GM18907 (cell line): ENCODE results near the gene CENPW.

Source experiments
- ATAC-seq: cut with Tn5 transposase; IDR thresholded peaks from one replicate; pipeline ENCODE4 v1.9.1; 2021; ENCODE audit warnings: mild to moderate bottlenecking, moderate library complexity; ENCODE audit not compliant: unreplicated experiment

CENPW gene

DNA sequence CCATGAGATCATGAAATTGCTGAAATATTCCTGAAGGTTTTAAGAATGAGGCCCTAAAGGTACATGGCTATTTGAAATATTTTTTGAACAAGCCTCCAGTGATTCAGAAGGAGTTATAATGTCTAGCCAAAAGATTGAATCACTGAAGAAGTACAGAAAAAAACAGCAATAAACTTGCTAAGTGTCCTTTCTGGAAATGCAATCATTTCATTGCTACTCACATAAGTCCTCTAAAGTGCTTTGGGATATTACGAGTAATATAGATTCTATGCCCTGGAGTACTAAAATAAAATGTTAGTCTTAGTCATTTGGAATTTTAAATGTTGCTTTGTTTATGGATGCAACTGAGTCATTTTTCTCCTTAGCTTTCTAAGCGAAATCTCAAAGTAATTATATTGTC lies 32.7 kb downstream of the CENPW start:
- no peak for ATAC-seq

DNA sequence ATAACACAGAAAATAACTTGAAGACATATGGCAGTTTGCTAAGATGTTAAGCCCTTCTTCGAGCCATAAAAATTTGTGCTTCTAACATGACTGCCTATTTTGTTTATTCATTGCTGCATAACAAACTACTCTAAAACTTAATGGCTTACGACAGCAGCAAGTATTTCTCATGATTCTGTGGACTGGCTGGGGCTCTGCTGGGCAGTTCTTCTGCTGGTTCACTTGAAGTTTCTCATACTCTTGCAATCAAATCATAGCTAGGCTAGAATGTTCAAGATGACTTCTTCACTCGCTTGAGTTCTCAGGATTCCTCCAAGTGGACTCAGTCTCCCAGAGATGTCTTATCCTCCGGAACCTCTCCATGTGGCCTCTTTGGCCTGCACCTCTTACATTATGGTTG lies 33.4 kb downstream of the CENPW start:
- no peak for ATAC-seq

DNA sequence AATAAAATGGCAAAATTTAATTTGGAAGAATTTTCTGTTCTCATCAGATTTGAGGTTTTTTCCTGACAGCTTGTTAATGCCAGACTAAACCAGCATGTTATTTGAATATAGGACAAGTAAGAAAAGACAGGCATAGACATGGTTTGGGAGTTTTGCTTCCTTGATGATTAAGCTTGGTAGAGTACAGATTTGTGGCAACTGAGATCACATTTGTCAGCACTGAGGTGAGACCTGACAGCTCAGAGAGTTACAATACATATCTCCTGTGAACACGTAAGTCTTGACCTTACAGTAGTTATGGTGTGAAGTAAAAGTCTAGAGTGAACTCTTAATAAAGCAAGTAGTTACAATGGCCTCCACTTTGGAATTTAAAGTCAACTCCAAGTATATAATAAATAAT lies 34.5 kb downstream of the CENPW start:
- ATAC-seq: no peak

DNA sequence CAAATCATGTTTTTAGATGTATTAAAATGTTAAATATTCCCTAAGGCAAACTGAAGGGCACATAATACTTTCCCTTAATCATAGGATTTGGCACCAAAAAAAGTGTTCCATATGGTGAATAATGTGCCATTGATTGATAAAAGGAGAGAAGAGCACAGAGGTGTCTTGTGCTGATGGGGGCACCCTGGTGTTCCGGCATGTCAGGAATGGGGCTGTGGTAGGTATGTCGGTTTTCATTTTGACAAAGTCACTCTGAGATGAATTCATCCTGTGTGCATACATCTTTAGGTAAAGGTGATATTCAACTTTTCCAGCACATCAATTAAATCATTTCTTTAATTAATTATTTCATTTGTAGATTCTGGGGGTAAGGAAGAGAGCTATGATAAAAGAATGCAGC lies 36.8 kb downstream of the CENPW start:
- no peak for ATAC-seq

DNA sequence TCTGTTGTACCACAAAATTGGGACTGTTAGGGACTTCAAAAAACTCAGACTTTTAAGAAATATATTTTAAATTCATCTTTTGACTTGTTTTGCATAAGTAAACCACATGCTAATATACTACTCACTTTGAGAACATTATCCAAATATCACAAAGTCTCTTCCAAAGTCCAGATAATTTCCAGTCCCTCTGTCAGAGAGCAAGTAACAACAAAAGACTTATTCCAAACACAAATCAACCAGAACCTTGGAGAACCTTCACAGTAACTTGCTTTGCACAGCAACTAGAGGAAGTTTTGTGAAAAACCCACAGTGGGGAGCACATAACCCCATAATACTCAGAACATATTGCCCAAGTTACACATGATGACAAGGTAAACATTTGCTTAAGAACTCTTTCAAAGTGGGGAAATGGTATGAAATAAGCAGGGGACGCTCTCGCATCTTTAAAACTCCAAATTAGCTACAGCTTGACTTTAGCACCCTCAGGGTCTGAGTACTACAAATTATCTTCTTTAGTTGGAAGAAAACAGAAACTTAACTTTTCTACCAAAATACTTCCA lies 37.8 kb downstream of the CENPW start:
- no peak for ATAC-seq

DNA sequence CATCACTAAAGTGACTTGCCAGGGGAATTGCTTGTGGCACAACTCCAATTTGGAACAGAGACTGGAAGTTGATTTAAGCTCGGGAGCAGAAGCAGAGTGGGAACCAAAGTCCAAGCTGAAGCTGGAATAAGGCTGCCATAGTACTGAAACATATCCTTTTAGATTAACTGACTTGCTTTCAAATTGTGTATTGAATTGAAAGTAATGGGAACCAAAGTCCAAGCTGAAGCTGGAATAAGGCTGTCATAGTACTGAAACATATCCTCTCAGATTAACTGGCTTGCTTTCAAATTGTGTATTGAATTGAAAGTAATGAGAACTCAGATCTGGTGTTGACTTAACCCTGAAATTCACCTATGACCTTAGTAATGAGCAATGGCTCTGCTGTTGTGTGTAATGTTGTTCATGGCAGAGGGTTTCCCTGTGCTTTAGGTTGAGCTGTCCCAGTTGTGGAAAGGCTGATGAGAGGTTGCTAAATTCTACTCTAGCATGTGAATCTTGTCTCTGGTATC lies 40.2 kb downstream of the CENPW start:
- no peak for ATAC-seq

DNA sequence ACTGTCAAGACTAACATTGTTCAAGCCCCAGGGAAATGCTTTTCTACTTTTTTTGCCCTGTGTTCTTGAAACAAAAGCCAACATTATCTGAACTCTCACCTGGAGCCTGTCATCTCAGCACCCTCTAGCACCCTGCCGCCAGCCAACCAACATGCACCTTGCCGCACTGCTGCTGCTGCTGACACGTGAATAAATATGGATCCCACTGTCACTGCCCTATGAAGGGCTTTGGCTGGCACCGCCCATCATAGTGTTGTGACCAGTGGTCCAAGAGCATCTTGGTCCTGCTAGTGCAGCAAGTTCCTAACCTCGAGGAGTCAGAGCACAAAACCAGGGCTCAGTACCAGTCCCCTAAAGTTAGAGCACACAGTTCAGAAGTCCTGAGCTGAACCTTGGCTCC lies 41.6 kb downstream of the CENPW start:
- ATAC-seq: no peak

DNA sequence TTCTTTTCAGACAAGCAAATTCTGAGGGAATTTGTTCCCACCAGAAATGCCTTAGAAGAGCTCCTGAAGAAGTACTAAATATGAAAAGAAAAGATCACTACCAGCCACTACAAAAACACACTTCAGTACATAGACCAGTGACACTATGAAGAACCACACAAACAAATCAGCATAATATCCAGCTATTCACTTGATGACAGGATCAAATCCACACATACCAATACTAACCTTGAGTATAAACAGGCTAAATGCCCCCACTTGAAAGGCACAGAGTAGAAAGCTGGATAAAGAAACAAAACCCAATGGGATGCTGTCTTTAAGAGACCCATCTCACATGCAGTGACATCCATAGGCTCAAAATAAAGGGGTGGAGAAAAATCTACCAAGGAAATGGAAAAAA lies 43.3 kb downstream of the CENPW start:
- no peak for ATAC-seq

DNA sequence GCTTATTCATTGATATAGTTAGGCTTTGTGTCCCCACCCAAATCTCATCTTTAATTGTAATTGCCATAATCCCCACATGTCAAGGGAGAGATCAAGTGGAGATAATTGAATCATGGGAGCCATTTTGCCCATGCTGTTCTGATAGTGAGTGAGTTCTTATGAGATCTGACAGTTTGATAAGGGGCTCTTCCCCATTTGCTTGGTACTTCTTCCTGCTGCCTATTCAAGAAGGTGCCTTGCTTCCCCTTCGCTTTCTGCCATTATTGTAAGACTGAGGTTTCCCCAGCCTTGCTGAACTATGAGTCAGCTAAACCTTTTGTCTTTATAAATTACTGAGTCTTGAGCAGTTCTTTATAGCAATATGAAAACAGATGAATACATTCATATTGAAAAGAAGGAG lies 45.6 kb downstream of the CENPW start:
- no peak for ATAC-seq

DNA sequence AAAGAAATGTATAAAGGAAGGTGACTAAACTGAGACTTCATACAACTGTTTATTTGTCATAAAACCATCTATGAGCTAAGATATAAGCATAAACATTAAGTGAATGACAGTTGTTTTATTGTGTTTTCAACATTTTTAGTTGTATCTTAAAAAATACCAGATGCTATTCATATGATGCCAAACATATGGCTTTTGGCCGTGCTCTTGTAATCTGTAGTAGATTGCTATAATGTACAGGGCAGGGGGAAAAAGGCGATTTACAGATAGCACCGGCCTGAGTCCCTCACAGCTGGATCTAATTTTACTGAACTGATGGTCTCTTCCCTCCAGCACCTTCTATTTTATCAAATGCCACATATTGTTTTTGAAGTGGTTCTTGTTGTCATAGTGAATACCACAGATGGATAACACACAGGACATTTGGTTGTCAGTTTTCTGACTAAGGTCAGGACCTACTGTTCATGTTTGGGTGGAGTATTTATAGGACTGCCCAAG lies 48.2 kb downstream of the CENPW start:
- no peak for ATAC-seq

DNA sequence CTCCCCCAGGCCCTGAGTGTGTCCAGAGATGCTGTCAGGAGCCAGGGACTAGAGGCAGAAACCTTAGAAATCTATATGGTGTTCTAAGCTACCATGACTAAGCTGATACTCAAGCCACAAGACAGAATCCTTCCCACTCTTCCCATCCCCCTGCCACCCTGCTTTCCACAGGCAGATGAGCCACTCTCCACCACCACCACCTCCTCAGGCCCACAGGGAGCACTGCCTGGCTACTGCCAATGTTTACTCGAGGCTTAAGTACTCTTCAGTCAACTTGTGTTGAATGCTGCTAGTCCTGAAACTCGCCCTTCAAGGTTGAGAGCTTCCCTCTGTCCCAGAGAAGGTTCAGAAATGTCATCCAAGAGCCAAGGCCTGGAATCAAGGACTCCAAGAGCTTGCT lies 56.2 kb downstream of the CENPW start:
- no peak for ATAC-seq
